ENCODE measurements around the gene FUCA2. TPM values are rescaled to one million over a fixed set of nuclear protein-coding genes. Genes with fewer than 3 reads are reported as not detected.

Gene FUCA2
- 1 to 10 TPM; 6.7 to 7.8 TPM for total RNA-seq

DNA sequence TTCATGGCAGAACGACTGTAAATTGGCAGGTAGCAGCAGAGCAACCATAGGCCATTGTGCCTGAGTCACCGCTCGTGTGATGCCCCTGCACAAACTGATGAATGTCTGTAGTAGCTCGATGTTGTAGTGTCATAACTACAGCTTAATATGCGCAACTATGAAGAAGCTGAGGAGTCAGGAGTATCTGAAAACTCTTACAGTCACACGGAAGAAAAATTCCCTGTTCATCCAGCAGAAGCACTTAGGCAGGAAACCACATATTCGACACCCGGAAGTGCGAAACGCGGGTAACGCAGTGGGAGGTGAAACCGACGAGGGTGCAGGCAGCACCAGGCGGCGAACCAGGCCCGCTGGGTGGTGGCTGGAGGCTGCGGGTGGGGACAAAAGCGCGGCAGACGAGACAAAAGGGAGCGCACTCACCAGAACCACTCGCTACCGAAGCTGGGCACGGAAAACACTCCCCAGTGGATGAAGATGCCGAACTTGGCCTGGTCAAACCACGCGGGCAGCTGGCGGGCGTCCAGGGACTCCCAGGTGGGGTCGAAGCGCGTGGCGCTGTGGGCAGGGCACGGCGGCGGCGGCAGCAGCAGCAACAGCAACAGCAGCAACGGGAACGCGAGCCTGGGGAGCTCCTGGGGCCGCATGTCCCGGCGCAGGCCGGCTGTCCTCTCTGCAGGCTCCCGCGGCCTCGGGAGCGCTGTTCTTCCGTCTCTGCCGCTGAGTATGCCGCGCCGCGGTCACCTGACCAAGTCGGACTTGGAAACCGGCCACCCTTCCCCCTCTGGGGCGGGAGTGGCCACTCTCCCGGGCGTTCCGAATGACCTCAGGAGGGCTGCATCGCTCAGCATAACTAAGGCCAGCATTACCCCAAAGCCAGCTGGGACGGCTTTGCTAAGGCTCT, at the start of gene FUCA2:
Gene FUCA2, minus strand, starts transcription at position 730 of the 901 bp plus-strand sequence. Its CDS starts 86 bp downstream, at position 644.
- Mint-ChIP-seq H3K4me1 (peaks cover 22% of the 10 kb centered on the region), H3K27ac (peak within 1 kb of the TSS; percentile 91), H3K9me3 (ENCODE audit: low read depth) (no peaks in the 10 kb centered on the region), H3K36me3 (ENCODE audit: low read depth) (peaks cover 17% of the 10 kb centered on the region), H3K4me3 (peak within 1 kb of the TSS; percentile 84), H3K27me3 (no peaks in the 10 kb centered on the region)
- intact Hi-C loops (cut with DNase I, micrococcal nuclease), result loop anchor here (1.0 to 5.0 kb wide), 6 partner anchors 26 to 501 kb away; partner anchors contain the start of genes ADAT2 (in 1 of the 2), LTV1 (in 1 of the 2) and PEX3 (in 1 of the 2)
- DNase-seq (peak; percentile 80), ATAC-seq (peak; percentile 85)
- POLR2A ChIA-PET, result interaction anchor here (0.6 to 1.1 kb wide), 2 partner anchors 60 to 93 kb away, joined by 4 read pairs; partner anchors contain the start of genes ADAT2 and PEX3
- CTCF ChIA-PET, result interaction anchor here (0.6 to 3.4 kb wide), 5 partner anchors 30 to 502 kb away, joined by 3 to 16 read pairs (median 3); no protein-coding TSS in a partner anchor

GRCh38 chr6:143561105-143561704, 49.7 kb upstream of the FUCA2 start:
- intact Hi-C loops (cut with DNase I, micrococcal nuclease), result no loop called here
- ChIA-PET CTCF (interaction anchor here (0.7 kb wide), 1 partner anchor 24 kb away, joined by 3 read pairs; no protein-coding TSS in a partner anchor), POLR2A (no interaction called here)
- no peak overlapping the region for H3K27ac Mint-ChIP-seq
- ATAC-seq (peak; percentile 26), DNase-seq (peak; percentile 18)
- H3K4me3 Mint-ChIP-seq, result no peak overlapping the region
- H3K4me1 Mint-ChIP-seq, result peaks cover 12% of the 10 kb centered on the region
- no peaks in the 10 kb centered on the region for H3K36me3 Mint-ChIP-seq (ENCODE audit: low read depth)
- no peaks in the 10 kb centered on the region for H3K27me3 Mint-ChIP-seq
- no peaks in the 10 kb centered on the region for H3K9me3 Mint-ChIP-seq (ENCODE audit: low read depth)

GRCh38 chr6:143559051-143559660, 47.6 kb upstream of the FUCA2 start:
- intact Hi-C loops (cut with DNase I, micrococcal nuclease), result no loop called here

GRCh38 chr6:143556529-143556928, 45.0 kb upstream of the FUCA2 start:
- H3K4me3 Mint-ChIP-seq, result no peak overlapping the region
- H3K36me3 Mint-ChIP-seq (ENCODE audit: low read depth), result no peaks in the 10 kb centered on the region
- intact Hi-C loops (cut with DNase I, micrococcal nuclease), result no loop called here
- peak overlapping the region; percentile 26 for H3K27ac Mint-ChIP-seq
- no peaks in the 10 kb centered on the region for H3K27me3 Mint-ChIP-seq
- ChIA-PET CTCF (no interaction called here), POLR2A (no interaction called here)
- ATAC-seq (no peak), DNase-seq (no peak)
- no peaks in the 10 kb centered on the region for H3K9me3 Mint-ChIP-seq (ENCODE audit: low read depth)
- peaks cover 54% of the 10 kb centered on the region for H3K4me1 Mint-ChIP-seq

More at GRCh38 chr6:143559051-143559660, 47.6 kb upstream of the FUCA2 start:
- no peak for ATAC-seq
- DNase-seq, result no peak
- no peaks in the 10 kb centered on the region for H3K27me3 Mint-ChIP-seq
- H3K4me1 Mint-ChIP-seq, result peaks cover 31% of the 10 kb centered on the region
- no peaks in the 10 kb centered on the region for H3K9me3 Mint-ChIP-seq (ENCODE audit: low read depth)
- no peak overlapping the region for H3K27ac Mint-ChIP-seq
- ChIA-PET POLR2A (interaction anchor here (0.7 kb wide), 1 partner anchor 860 kb away, joined by 3 read pairs; no protein-coding TSS in a partner anchor), CTCF (no interaction called here)
- H3K36me3 Mint-ChIP-seq (ENCODE audit: low read depth), result no peaks in the 10 kb centered on the region
- H3K4me3 Mint-ChIP-seq, result no peak overlapping the region

DNA sequence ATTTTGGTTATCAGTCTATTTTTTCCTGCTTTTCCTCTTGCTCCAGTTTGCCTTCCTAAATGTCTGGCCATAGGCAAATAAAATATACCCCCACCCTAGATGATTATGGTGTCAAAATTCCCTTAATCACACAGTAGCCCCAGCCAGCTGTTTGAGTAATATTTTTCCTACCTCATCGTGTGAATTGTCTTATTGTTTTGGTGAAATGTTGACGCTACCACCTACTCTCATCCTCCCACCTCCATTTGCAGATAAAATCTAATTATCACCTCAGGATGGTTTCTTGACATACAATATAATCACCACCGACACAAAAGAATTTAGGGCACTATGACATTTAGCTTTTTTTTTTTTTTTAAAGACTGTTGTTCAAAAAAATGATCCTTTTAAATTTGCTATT, 44.1 kb upstream of the FUCA2 start:
- POLR2A ChIA-PET, result interaction anchor here (0.7 kb wide), 1 partner anchor 13 kb away, joined by 3 read pairs; no protein-coding TSS in a partner anchor
- CTCF ChIA-PET, result interaction anchor here (0.8 to 1.8 kb wide), 2 partner anchors 10 to 19 kb away, joined by 3 to 4 read pairs; no protein-coding TSS in a partner anchor

DNA sequence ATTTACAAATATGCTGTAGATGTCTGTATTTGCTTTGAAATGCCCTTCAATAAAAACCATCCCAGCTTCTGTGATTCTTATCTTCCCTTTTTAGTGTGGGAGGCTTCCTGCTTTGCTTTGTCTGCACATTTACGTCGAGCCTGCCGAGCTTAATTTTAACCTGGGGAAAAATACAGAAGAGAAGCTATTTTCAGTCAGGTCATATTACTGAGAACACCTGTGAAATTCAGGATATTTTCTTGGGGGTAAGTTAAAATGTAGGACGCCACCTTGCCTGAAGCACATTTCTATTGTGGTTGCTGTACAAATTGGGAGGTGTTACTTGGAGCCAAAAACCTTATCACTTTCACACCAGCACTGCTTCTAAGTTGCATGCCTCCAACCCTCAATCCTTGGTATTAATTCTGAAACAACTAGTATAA, 43.6 kb upstream of the FUCA2 start:
- intact Hi-C loops (cut with DNase I, micrococcal nuclease), result no loop called here
- Mint-ChIP-seq H3K27ac (peak overlapping the region; percentile 81), H3K4me3 (peak overlapping the region; percentile 67), H3K9me3 (ENCODE audit: low read depth) (no peaks in the 10 kb centered on the region), H3K27me3 (no peaks in the 10 kb centered on the region), H3K36me3 (ENCODE audit: low read depth) (no peaks in the 10 kb centered on the region), H3K4me1 (peaks cover 53% of the 10 kb centered on the region)
- DNase-seq, result no peak
- ChIA-PET CTCF (interaction anchor here (0.8 to 1.8 kb wide), 3 partner anchors 11 to 20 kb away, joined by 3 to 5 read pairs (median 4); no protein-coding TSS in a partner anchor), POLR2A (no interaction called here)
- peak; percentile 67 for ATAC-seq

More for the DNA sequence above, 44.1 kb upstream of the FUCA2 start:
- intact Hi-C loops (cut with DNase I, micrococcal nuclease), result no loop called here
- Mint-ChIP-seq H3K27me3 (no peaks in the 10 kb centered on the region), H3K27ac (peak overlapping the region; percentile 81), H3K9me3 (ENCODE audit: low read depth) (no peaks in the 10 kb centered on the region), H3K4me1 (peaks cover 53% of the 10 kb centered on the region), H3K36me3 (ENCODE audit: low read depth) (no peaks in the 10 kb centered on the region), H3K4me3 (peak overlapping the region; percentile 67)
- ATAC-seq (peak; percentile 40), DNase-seq (no peak)

- DNase-seq (no peak), ATAC-seq (no peak)
- Mint-ChIP-seq H3K27ac (peak overlapping the region; percentile 8), H3K4me1 (peaks cover 71% of the 10 kb centered on the region), H3K36me3 (ENCODE audit: low read depth) (no peaks in the 10 kb centered on the region), H3K4me3 (no peak overlapping the region), H3K27me3 (no peaks in the 10 kb centered on the region), H3K9me3 (ENCODE audit: low read depth) (no peaks in the 10 kb centered on the region)
- ChIA-PET POLR2A (interaction anchor here (0.5 kb wide), 1 partner anchor 10 kb away, joined by 3 read pairs; no protein-coding TSS in a partner anchor), CTCF (no interaction called here)
- intact Hi-C loops (cut with DNase I, micrococcal nuclease), result no loop called here
These were observed 41.8 kb upstream of the FUCA2 start for GRCh38 chr6:143553337-143553736.

- Mint-ChIP-seq H3K27me3 (no peaks in the 10 kb centered on the region), H3K27ac (peak overlapping the region; percentile 75), H3K9me3 (ENCODE audit: low read depth) (no peaks in the 10 kb centered on the region), H3K4me1 (peaks cover 82% of the 10 kb centered on the region), H3K36me3 (ENCODE audit: low read depth) (no peaks in the 10 kb centered on the region), H3K4me3 (no peak overlapping the region)
- DNase-seq, result no peak
- POLR2A ChIA-PET, result no interaction called here
- no peak for ATAC-seq
- CTCF ChIA-PET, result interaction anchor here (1.0 to 1.7 kb wide), 2 partner anchors 15 to 25 kb away, joined by 4 to 6 read pairs; no protein-coding TSS in a partner anchor
- intact Hi-C loops (cut with DNase I, micrococcal nuclease), result no loop called here
These were observed 38.4 kb upstream of the FUCA2 start for GRCh38 chr6:143549949-143550268.

- POLR2A ChIA-PET, result no interaction called here
- intact Hi-C loops (cut with DNase I, micrococcal nuclease), result no loop called here
- Mint-ChIP-seq H3K27ac (peak overlapping the region; percentile 75), H3K27me3 (no peaks in the 10 kb centered on the region), H3K4me1 (peaks cover 80% of the 10 kb centered on the region), H3K4me3 (no peak overlapping the region), H3K9me3 (ENCODE audit: low read depth) (no peaks in the 10 kb centered on the region), H3K36me3 (ENCODE audit: low read depth) (no peaks in the 10 kb centered on the region)
- DNase-seq (peak; percentile 76), ATAC-seq (peak; percentile 85)
- CTCF ChIA-PET, result interaction anchor here (1.0 to 1.7 kb wide), 2 partner anchors 14 to 26 kb away, joined by 4 to 6 read pairs; no protein-coding TSS in a partner anchor
These were observed 37.9 kb upstream of the FUCA2 start for GRCh38 chr6:143549221-143549948.

- intact Hi-C loops (cut with DNase I, micrococcal nuclease), result no loop called here
- ChIA-PET CTCF (interaction anchor here (0.9 kb wide), 2 partner anchors 9 to 467 kb away, joined by 3 read pairs; no protein-coding TSS in a partner anchor), POLR2A (interaction anchor here (0.6 kb wide), 1 partner anchor 261 kb away, joined by 5 read pairs; no protein-coding TSS in a partner anchor)
- no peak for ATAC-seq
- peaks cover 77% of the 10 kb centered on the region for H3K4me1 Mint-ChIP-seq
- H3K27me3 Mint-ChIP-seq, result no peaks in the 10 kb centered on the region
- no peak overlapping the region for H3K4me3 Mint-ChIP-seq
- no peaks in the 10 kb centered on the region for H3K9me3 Mint-ChIP-seq (ENCODE audit: low read depth)
- DNase-seq, result no peak
- peak overlapping the region; percentile 86 for H3K27ac Mint-ChIP-seq
- H3K36me3 Mint-ChIP-seq (ENCODE audit: low read depth), result no peaks in the 10 kb centered on the region
These were observed 35.1 kb upstream of the FUCA2 start for GRCh38 chr6:143546599-143546998.
